Activated T-cell treated with anti-CD3 and anti-CD28 coated beads, Interleukin-2, amount 50 U/mL, for 24 hours (primary cell): Measurements from ENCODE around the gene PRR12.

Experiments
- DNase-seq: peaks from one replicate; pipeline ENCODE4 v3.0.0-alpha.2; 2020
- H3K27ac Mint-ChIP-seq: 2 replicates; pipeline ENCODE4 v1.8.0; 2020; ENCODE audit warnings: mild to moderate bottlenecking, mixed read lengths
- H3K27me3 Mint-ChIP-seq: 2 replicates; pipeline ENCODE4 v1.8.0; 2020; ENCODE audit warnings: mixed read lengths
- H3K36me3 Mint-ChIP-seq: 2 replicates; pipeline ENCODE4 v1.8.0; 2020; ENCODE audit warnings: low read depth, mixed read lengths
- H3K4me1 Mint-ChIP-seq: 2 replicates; pipeline ENCODE4 v1.8.0; 2020; ENCODE audit warnings: low read depth, mixed read lengths
- H3K4me3 Mint-ChIP-seq: 2 replicates; pipeline ENCODE4 v1.8.0; 2020; ENCODE audit warnings: mild to moderate bottlenecking, moderate library complexity, mixed read lengths
- H3K9me3 Mint-ChIP-seq: 2 replicates; pipeline ENCODE4 v1.8.0; 2020; ENCODE audit warnings: mixed read lengths

Gene PRR12

GRCh38 chr19:49592486-49593232, 1.7 kb downstream of the PRR12 start:
- Mint-ChIP-seq H3K9me3 (no peaks in the 10 kb centered on the region), H3K4me3 (peak overlapping the region; percentile 86), H3K27me3 (no peaks in the 10 kb centered on the region), H3K4me1 (peaks cover 36% of the 10 kb centered on the region), H3K36me3 (peaks cover 43% of the 10 kb centered on the region), H3K27ac (peak overlapping the region; percentile 90)
- peak; percentile 53 for DNase-seq

GRCh38 chr19:49593233-49594113, 2.5 kb downstream of the PRR12 start:
- H3K9me3 Mint-ChIP-seq: no peaks in the 10 kb centered on the region

GRCh38 chr19:49594157-49594992, 3.4 kb downstream of the PRR12 start:
- Mint-ChIP-seq H3K9me3 (no peaks in the 10 kb centered on the region), H3K27me3 (no peaks in the 10 kb centered on the region), H3K36me3 (peaks cover 58% of the 10 kb centered on the region)

More at GRCh38 chr19:49593233-49594113, 2.5 kb downstream of the PRR12 start:
- Mint-ChIP-seq H3K27me3 (no peaks in the 10 kb centered on the region), H3K27ac (peak overlapping the region; percentile 90), H3K4me1 (peaks cover 36% of the 10 kb centered on the region), H3K4me3 (peak overlapping the region; percentile 86), H3K36me3 (peaks cover 49% of the 10 kb centered on the region)
- DNase-seq: peak; percentile 92

GRCh38 chr19:49594993-49595818, 4.2 kb downstream of the PRR12 start:
- Mint-ChIP-seq H3K9me3 (no peaks in the 10 kb centered on the region), H3K36me3 (peaks cover 65% of the 10 kb centered on the region), H3K4me3 (no peak overlapping the region), H3K27me3 (no peaks in the 10 kb centered on the region), H3K4me1 (peaks cover 32% of the 10 kb centered on the region), H3K27ac (no peak overlapping the region)
- no peak for DNase-seq

More at GRCh38 chr19:49594157-49594992, 3.4 kb downstream of the PRR12 start:
- H3K4me1 Mint-ChIP-seq: peaks cover 33% of the 10 kb centered on the region
- DNase-seq: no peak
- H3K27ac Mint-ChIP-seq: peak overlapping the region; percentile 90
- H3K4me3 Mint-ChIP-seq: peak overlapping the region; percentile 86

- Mint-ChIP-seq H3K27ac (no peak overlapping the region), H3K9me3 (no peaks in the 10 kb centered on the region), H3K36me3 (peaks cover 63% of the 10 kb centered on the region), H3K4me3 (no peak overlapping the region), H3K4me1 (peaks cover 33% of the 10 kb centered on the region), H3K27me3 (no peaks in the 10 kb centered on the region)
- no peak for DNase-seq
Observed at GRCh38 chr19:49595819-49596404, 4.9 kb downstream of the PRR12 start.

GRCh38 chr19:49596407-49596806, 5.4 kb downstream of the PRR12 start:
- DNase-seq: no peak
- Mint-ChIP-seq H3K36me3 (peaks cover 68% of the 10 kb centered on the region), H3K4me3 (no peak overlapping the region), H3K9me3 (no peaks in the 10 kb centered on the region), H3K4me1 (peaks cover 37% of the 10 kb centered on the region), H3K27me3 (no peaks in the 10 kb centered on the region), H3K27ac (no peak overlapping the region)

- no peaks in the 10 kb centered on the region for H3K9me3 Mint-ChIP-seq
- H3K4me3 Mint-ChIP-seq: no peak overlapping the region
- H3K36me3 Mint-ChIP-seq: peaks cover 69% of the 10 kb centered on the region
- H3K27me3 Mint-ChIP-seq: no peaks in the 10 kb centered on the region
- peaks cover 37% of the 10 kb centered on the region for H3K4me1 Mint-ChIP-seq
- no peak overlapping the region for H3K27ac Mint-ChIP-seq
- DNase-seq: no peak
Observed at GRCh38 chr19:49596954-49597702, 6.1 kb downstream of the PRR12 start.

GRCh38 chr19:49597703-49597974, 6.7 kb downstream of the PRR12 start:
- peaks cover 69% of the 10 kb centered on the region for H3K36me3 Mint-ChIP-seq
- no peaks in the 10 kb centered on the region for H3K27me3 Mint-ChIP-seq
- no peak overlapping the region for H3K27ac Mint-ChIP-seq
- DNase-seq: no peak
- H3K4me3 Mint-ChIP-seq: no peak overlapping the region
- peaks cover 34% of the 10 kb centered on the region for H3K4me1 Mint-ChIP-seq
- H3K9me3 Mint-ChIP-seq: no peaks in the 10 kb centered on the region

- H3K27me3 Mint-ChIP-seq: no peaks in the 10 kb centered on the region
- DNase-seq: no peak
- peaks cover 69% of the 10 kb centered on the region for H3K36me3 Mint-ChIP-seq
- peak overlapping the region; percentile 87 for H3K27ac Mint-ChIP-seq
- H3K4me1 Mint-ChIP-seq: peaks cover 23% of the 10 kb centered on the region
- H3K4me3 Mint-ChIP-seq: no peak overlapping the region
- H3K9me3 Mint-ChIP-seq: no peaks in the 10 kb centered on the region
Observed at GRCh38 chr19:49599378-49600295, 8.7 kb downstream of the PRR12 start.

- no peak for DNase-seq
- Mint-ChIP-seq H3K9me3 (no peaks in the 10 kb centered on the region), H3K4me1 (peaks cover 22% of the 10 kb centered on the region), H3K27me3 (no peaks in the 10 kb centered on the region), H3K36me3 (peaks cover 72% of the 10 kb centered on the region), H3K4me3 (no peak overlapping the region), H3K27ac (no peak overlapping the region)
Observed at GRCh38 chr19:49601482-49602038, 10.6 kb downstream of the PRR12 start.

- Mint-ChIP-seq H3K4me3 (no peak overlapping the region), H3K36me3 (peaks cover 79% of the 10 kb centered on the region), H3K27ac (no peak overlapping the region), H3K9me3 (no peaks in the 10 kb centered on the region), H3K4me1 (peaks cover 22% of the 10 kb centered on the region), H3K27me3 (no peaks in the 10 kb centered on the region)
- DNase-seq: no peak
Observed at GRCh38 chr19:49602806-49603205, 11.8 kb downstream of the PRR12 start.

GRCh38 chr19:49605605-49606004, 14.6 kb downstream of the PRR12 start:
- Mint-ChIP-seq H3K27me3 (no peaks in the 10 kb centered on the region), H3K4me3 (no peak overlapping the region), H3K4me1 (peaks cover 13% of the 10 kb centered on the region), H3K36me3 (peaks cover 73% of the 10 kb centered on the region), H3K27ac (no peak overlapping the region), H3K9me3 (no peaks in the 10 kb centered on the region)
- DNase-seq: no peak
